Activated naive CD4-positive, alpha-beta T cell treated with anti-CD3 and anti-CD28 coated beads, Interleukin-2, amount 50 U/mL, for 24 hours (primary cell): ENCODE measurements around the gene SMAD3.

ENCODE experiments used
- H3K27ac Mint-ChIP-seq: one replicate; pipeline ENCODE4 v1.8.0; 2021; ENCODE audit warnings: mild to moderate bottlenecking, mixed read lengths
- H3K27me3 Mint-ChIP-seq: one replicate; pipeline ENCODE4 v1.8.0; 2021; ENCODE audit warnings: mixed read lengths
- H3K36me3 Mint-ChIP-seq: one replicate; pipeline ENCODE4 v1.8.0; 2021; ENCODE audit warnings: mixed read lengths
- H3K4me1 Mint-ChIP-seq: one replicate; pipeline ENCODE4 v1.8.0; 2021; ENCODE audit warnings: mixed read lengths
- H3K4me3 Mint-ChIP-seq: one replicate; pipeline ENCODE4 v1.8.0; 2021; ENCODE audit warnings: mild to moderate bottlenecking, mixed read lengths
- H3K9me3 Mint-ChIP-seq: one replicate; pipeline ENCODE4 v1.8.0; 2021; ENCODE audit warnings: mixed read lengths

SMAD3 gene

DNA sequence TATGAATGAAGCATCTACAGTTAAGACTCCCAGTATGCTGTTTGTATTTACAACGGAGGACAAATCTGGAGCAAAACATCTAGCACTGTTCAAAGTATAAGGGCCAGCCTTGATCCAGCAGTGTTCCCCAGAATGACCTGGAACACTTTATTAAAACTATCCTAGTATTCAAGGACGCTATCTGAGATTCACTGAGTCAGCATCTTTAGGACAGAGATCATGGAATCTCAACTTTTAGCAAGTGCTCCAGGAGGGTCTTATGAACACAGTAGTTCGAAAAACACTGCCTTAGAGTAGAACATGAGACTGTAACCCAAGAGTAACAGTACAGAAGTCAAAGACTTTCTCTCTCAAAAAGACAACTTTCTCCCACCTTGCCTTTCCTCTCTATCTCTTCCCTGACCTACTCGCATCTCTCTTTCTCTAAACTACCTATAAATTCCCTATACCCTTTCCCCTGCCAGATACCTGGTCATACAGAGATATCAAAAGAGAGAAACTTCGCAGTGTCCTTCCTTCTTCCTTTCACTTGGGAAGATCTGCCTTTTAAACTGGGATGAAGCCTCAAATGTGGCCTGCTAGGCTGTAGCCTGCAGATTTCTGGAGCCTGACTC is 145.3 kb downstream of the SMAD3 start:
- H3K4me1 Mint-ChIP-seq: peaks cover 3% of the 10 kb centered on the region
- no peaks in the 10 kb centered on the region for H3K27me3 Mint-ChIP-seq
- no peak overlapping the region for H3K27ac Mint-ChIP-seq
- no peaks in the 10 kb centered on the region for H3K9me3 Mint-ChIP-seq
- no peak overlapping the region for H3K4me3 Mint-ChIP-seq
- H3K36me3 Mint-ChIP-seq: peaks cover 16% of the 10 kb centered on the region

DNA sequence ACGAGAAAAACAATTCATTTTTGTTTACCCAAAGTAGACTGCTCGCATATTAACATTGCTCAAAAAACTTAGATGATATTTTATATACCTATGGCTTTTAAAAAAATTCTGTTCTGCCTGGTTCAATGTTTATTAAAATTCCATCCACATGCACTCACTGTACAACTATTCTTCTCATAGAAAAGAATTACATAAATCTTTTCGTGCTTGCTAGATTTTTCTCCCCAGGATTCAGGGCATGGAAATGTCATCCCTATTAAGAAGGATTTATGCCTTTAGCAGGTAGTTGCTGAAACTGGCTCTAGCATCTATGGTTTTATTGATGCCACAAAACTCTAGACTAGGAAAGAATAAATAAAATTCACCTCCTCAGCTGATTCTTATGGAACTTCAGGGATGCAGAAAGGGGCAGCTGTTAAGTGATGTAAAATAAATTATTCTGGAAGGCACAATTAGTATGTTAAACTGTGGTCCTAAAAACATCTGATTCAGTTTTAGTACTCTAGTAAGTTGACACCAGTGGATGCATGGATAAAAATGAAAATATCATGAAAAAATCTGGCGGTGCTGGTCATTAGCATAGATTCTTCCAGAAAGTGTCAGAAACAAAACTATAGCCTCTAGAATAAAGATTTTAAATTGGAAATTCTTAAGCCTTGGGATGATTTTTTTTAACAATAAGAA is 147.4 kb downstream of the SMAD3 start:
- peaks cover 3% of the 10 kb centered on the region for H3K4me1 Mint-ChIP-seq
- H3K27me3 Mint-ChIP-seq: no peaks in the 10 kb centered on the region
- H3K4me3 Mint-ChIP-seq: no peak overlapping the region
- H3K36me3 Mint-ChIP-seq: peaks cover 20% of the 10 kb centered on the region
- H3K27ac Mint-ChIP-seq: no peak overlapping the region
- H3K9me3 Mint-ChIP-seq: no peaks in the 10 kb centered on the region

DNA sequence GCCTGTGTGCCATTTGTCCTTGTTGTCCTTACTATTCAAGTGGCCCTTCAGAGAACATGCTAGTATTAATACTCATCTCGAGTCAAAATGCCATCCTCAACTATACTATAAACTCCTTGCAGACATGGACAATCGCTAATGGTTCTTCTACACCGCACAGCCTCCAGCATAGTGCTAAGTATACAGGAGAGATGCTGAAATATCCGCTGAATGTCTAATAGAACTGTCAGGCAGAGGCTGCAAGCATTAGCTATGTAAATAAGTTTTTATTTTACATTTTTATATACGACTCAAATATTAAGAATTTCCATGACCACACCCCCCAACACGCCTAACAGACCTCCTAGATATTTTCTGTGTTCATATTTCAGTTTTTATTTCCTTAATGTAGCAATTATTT is 149.7 kb downstream of the SMAD3 start:
- Mint-ChIP-seq H3K27ac (no peak overlapping the region), H3K9me3 (no peaks in the 10 kb centered on the region), H3K4me1 (peaks cover 3% of the 10 kb centered on the region), H3K27me3 (no peaks in the 10 kb centered on the region), H3K4me3 (no peak overlapping the region), H3K36me3 (peaks cover 25% of the 10 kb centered on the region)

DNA sequence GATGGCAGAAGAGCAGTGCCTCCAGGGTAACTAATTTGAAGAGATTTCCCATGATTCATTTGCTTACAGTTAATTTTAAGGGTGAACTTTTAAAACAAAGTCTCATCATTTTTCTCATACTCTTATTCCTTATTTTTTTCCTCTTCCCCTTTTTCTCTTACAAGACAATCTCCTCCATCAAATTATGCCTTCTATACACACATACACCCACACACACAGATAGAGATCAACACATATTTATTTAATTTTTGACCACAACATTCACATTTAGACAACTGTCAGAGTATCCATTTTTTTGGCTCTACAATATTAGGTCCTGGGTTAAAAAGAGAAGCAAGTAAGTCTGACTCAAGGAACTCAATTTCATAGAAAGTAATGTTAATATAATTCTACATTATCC is 151.5 kb downstream of the SMAD3 start:
- H3K4me1 Mint-ChIP-seq: no peaks in the 10 kb centered on the region
- H3K36me3 Mint-ChIP-seq: peaks cover 23% of the 10 kb centered on the region
- H3K9me3 Mint-ChIP-seq: no peaks in the 10 kb centered on the region
- H3K4me3 Mint-ChIP-seq: no peak overlapping the region
- H3K27ac Mint-ChIP-seq: no peak overlapping the region
- no peaks in the 10 kb centered on the region for H3K27me3 Mint-ChIP-seq

DNA sequence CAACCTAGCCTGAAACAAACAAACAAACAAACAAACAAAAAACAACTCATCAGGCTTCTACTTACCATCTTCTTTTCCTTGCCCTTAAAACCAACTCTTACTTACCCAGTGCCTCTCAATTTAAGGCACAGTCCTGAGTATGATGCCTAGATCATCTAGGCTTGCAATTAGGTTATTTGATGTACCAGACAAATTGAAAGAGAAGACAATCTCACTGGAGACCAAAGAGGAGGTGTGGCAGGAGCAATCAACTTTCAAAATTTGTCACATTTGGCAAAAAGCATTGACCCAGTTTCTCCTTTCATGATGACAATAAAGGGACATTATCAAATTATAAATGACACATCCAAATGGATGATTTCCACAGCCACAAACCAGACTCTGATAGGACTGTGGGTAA is 153.0 kb downstream of the SMAD3 start:
- Mint-ChIP-seq H3K27ac (no peak overlapping the region), H3K4me3 (no peak overlapping the region), H3K4me1 (no peaks in the 10 kb centered on the region), H3K9me3 (no peaks in the 10 kb centered on the region), H3K36me3 (peaks cover 23% of the 10 kb centered on the region), H3K27me3 (no peaks in the 10 kb centered on the region)

DNA sequence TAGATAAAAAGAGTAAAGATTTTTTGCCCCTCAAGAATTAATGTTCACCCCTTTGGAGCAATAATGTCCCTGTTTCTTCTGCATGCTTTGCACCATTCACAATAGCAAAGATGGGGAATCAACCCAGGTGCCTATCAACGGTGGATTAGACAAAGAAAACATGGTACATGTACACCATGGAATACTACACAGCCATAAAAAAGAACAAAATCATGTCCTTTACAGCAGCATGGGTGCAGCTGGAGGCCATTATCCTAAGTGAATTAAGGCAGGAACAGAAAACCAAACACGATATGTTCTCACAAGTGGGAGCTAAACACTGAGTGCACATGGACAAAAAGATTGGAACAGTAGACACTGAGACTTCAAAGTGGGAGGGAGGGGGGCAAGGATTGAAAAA is 153.9 kb downstream of the SMAD3 start:
- Mint-ChIP-seq H3K36me3 (peaks cover 23% of the 10 kb centered on the region), H3K27me3 (no peaks in the 10 kb centered on the region), H3K27ac (no peak overlapping the region), H3K4me3 (no peak overlapping the region), H3K9me3 (no peaks in the 10 kb centered on the region), H3K4me1 (no peaks in the 10 kb centered on the region)

DNA sequence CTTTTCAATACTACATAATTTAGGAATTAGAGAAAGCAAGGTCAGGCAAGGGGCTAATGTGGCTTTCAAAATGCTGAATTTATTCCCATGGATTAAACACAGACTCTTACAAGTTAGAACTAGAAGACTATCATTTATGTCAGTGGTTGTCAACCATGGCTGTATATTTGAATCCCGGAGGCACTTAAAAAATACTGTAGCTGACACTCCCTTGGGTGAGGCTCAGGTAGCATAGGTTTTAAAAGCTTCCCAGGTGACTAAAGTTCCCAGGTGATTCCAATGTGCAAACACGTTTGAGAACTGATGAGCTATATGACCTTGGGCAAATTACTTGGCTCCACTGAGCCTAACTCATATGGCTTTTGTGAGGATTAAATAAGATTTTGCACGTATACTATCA is 159.5 kb downstream of the SMAD3 start:
- H3K4me1 Mint-ChIP-seq: peaks cover 9% of the 10 kb centered on the region
- no peaks in the 10 kb centered on the region for H3K9me3 Mint-ChIP-seq
- peaks cover 16% of the 10 kb centered on the region for H3K36me3 Mint-ChIP-seq
- H3K4me3 Mint-ChIP-seq: no peak overlapping the region
- no peaks in the 10 kb centered on the region for H3K27me3 Mint-ChIP-seq
- no peak overlapping the region for H3K27ac Mint-ChIP-seq

DNA sequence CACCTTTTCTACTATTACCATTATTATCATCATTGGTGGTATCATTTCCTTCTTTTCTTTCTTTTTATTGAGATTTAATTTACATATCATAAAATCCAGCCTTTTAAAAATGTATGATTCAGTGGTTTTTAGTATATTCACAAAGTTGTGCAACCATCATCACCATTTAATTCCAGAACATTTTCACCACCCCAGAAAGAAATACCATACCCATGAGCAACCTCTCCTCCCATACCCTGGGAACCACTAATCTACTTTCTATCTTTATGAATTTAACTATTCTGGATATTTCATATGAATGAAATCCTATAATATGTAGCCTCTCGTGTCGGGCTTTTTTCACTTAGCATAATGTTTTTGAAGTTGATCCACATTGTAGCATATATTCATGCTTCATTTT is 159.9 kb downstream of the SMAD3 start:
- H3K4me3 Mint-ChIP-seq: no peak overlapping the region
- H3K27ac Mint-ChIP-seq: no peak overlapping the region
- H3K4me1 Mint-ChIP-seq: peaks cover 9% of the 10 kb centered on the region
- H3K27me3 Mint-ChIP-seq: no peaks in the 10 kb centered on the region
- H3K9me3 Mint-ChIP-seq: no peaks in the 10 kb centered on the region
- peaks cover 16% of the 10 kb centered on the region for H3K36me3 Mint-ChIP-seq

DNA sequence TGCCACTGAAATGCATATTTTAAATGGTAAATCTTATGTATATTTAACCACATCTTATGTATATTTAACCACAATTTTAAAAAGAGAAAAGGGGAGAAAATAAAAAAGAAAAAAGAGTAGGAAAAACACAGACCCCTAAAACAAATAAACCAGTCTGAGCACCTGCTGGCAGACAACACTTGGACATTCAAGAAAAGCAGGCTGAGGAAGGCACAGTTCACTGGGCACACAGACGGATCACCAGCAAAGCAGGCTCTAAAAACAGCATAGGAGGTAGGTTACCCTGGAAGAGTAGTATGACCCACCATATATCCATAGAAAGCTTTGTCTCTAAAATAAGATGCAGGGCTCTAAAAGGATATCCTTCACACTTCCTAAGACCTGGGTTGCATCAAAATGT is 162.0 kb downstream of the SMAD3 start:
- no peak overlapping the region for H3K4me3 Mint-ChIP-seq
- H3K36me3 Mint-ChIP-seq: peaks cover 25% of the 10 kb centered on the region

DNA sequence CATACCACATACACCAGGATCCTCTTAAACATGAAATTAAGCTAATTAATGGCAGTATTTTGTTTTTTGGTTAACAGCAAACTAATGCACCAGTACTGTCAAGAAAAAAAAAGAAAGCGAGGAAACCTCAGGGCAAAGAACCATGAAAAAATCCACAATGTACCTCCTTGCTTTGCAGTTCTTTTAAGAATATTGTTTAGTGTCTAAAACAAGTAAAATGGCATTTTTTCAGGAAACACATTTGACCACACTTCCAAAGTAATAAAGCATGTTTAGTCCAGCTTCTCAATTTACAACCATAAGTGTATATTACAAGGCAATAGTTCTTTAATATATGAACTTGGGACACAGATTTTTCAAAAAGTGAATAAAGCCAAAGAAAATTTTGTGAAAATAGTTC is 162.4 kb downstream of the SMAD3 start:
- H3K9me3 Mint-ChIP-seq: no peaks in the 10 kb centered on the region
- H3K27me3 Mint-ChIP-seq: no peaks in the 10 kb centered on the region
- no peak overlapping the region for H3K4me3 Mint-ChIP-seq
- no peak overlapping the region for H3K27ac Mint-ChIP-seq
- peaks cover 9% of the 10 kb centered on the region for H3K4me1 Mint-ChIP-seq
- H3K36me3 Mint-ChIP-seq: peaks cover 28% of the 10 kb centered on the region

More for the DNA sequence above, 162.0 kb downstream of the SMAD3 start:
- peaks cover 9% of the 10 kb centered on the region for H3K4me1 Mint-ChIP-seq
- H3K27ac Mint-ChIP-seq: no peak overlapping the region
- H3K9me3 Mint-ChIP-seq: no peaks in the 10 kb centered on the region
- no peaks in the 10 kb centered on the region for H3K27me3 Mint-ChIP-seq

DNA sequence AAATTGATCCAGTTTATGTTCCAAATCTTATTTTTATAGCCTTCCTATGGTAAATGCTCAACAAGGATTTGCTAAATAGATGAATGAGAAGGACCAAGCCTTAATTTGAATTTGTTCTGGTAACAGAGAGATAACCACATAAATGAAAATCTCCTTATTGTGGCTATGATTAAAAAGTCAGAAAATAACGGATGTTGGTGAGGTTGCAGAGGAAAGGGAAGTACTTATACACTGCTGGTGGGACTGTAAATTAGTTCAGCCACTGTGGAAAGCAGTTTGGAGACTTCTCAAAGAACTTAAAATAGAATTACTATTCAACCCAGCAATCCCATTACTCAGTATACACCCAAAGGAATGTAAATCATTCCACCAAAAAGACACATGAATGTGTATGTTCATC is 162.9 kb downstream of the SMAD3 start:
- Mint-ChIP-seq H3K27me3 (no peaks in the 10 kb centered on the region), H3K4me3 (no peak overlapping the region), H3K9me3 (no peaks in the 10 kb centered on the region), H3K4me1 (peaks cover 9% of the 10 kb centered on the region), H3K36me3 (peaks cover 30% of the 10 kb centered on the region), H3K27ac (no peak overlapping the region)

DNA sequence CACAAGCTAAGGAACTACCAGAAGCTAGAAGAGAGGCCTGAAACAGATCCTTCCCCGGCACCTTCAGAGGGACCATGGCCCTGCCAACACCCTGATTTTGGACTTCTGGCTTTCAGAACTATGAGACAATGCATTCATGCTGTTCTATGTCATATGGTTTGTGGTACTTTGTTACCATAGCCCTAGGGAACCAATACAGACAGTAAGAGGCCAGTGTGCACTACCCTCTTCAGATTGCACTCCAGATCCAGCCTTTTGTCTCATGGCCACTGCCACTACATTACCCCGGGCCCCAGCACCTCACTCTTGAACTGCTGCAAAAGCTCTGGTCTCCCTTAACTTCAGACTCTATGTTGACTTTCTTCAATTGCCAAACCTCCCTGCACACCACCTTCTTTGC is 165.1 kb downstream of the SMAD3 start:
- Mint-ChIP-seq H3K36me3 (peaks cover 34% of the 10 kb centered on the region), H3K27me3 (no peaks in the 10 kb centered on the region), H3K9me3 (no peaks in the 10 kb centered on the region), H3K27ac (no peak overlapping the region), H3K4me3 (no peak overlapping the region), H3K4me1 (peaks cover 9% of the 10 kb centered on the region)

DNA sequence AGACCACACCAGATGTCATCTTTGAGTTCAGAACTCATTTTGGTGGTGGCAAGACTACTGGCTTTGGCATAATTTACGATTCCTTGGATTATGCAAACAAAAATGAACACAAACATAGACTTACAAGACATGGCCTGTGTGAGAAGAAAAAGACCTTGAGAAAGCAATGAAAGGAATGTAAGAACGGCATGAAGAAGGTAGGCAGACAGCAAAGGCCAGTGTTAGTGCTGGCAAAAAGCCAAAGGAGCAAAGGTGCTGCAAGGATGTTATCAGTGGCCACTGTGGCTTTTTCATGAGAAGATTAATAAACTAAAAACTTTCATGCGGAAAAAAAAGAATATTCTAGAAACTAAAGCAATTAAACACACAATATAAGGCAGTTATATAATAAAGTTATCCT is 167.2 kb downstream of the SMAD3 start:
- H3K27ac Mint-ChIP-seq: no peak overlapping the region
- peaks cover 19% of the 10 kb centered on the region for H3K4me1 Mint-ChIP-seq
- no peaks in the 10 kb centered on the region for H3K9me3 Mint-ChIP-seq
- H3K36me3 Mint-ChIP-seq: peaks cover 34% of the 10 kb centered on the region
- no peaks in the 10 kb centered on the region for H3K27me3 Mint-ChIP-seq
- no peak overlapping the region for H3K4me3 Mint-ChIP-seq

DNA sequence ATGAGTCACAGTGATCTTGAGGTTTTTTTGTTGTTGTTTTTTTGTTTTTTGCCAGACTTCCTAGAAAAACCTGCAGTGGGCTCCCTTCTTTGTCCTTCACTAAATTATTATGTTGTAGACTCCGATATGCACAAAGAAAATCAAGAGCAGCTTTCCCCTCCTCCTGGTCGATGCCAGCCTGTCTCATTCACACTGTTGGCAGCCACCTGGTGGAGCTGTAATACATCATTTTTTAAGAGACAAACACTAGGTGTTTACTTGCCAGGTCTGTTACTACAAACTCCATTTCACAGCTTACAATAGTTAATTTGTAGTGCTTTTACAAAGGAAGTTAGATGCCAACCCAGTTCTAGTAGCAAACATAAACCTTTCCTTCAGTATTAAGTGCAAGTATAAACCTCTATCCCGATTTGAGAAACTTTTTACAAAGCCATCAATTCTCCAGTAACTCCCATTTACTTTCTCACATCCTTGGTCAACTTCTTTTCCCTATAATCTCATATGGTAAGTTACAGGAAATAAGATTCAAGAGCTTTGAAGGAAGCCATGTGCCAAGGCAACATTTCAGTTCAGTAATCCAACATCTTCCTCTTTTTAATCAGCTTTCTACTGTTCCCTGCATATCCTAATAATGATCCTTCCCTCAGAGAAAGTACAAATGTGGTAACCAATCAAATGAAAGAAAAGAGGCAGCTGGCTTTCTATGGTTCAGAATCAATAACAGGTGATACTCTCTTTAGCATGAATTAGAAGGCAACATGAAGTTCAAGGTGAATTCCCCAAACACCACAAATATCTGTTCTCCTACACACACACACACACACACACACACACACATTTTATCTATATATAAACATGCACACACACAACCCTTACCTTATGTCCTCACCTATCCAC is 175.1 kb downstream of the SMAD3 start:
- Mint-ChIP-seq H3K4me1 (peaks cover 68% of the 10 kb centered on the region), H3K27ac (peak overlapping the region; percentile 81)

DNA sequence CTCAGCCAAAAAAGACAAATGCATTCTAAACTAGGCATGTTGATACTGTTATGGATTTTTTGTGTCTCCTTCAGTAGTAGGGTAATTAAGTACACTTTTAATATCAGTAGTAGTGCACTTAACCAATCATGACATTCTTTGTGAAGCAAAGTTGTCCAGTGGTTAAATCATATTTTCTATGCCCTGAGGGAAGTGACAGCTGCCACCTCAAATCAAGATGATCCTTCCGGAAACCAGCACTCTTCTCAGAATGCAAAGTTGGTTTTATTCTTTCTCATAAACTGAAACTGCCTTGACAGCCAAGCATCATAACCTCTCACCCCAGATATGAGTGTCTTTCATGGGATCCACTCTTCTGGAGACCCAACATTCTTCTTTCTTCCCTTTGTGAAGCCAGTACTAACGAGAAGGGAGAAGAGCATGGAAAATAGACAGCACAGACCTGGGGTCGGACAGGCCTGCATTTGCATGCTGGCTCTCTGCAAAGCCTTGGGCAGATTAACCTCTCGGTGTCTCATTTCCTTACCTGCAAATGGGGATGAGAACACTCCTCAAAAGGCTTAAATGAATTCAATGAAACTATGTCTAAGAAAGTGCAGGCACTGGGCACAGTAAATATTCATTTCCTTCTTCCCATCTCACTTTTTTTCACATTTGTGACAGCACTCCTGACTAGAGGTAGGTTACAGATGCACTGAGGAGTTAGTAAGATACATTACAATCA is 175.9 kb downstream of the SMAD3 start:
- Mint-ChIP-seq H3K9me3 (no peaks in the 10 kb centered on the region), H3K27me3 (no peaks in the 10 kb centered on the region), H3K4me3 (peak overlapping the region; percentile 43), H3K27ac (peak overlapping the region; percentile 81), H3K4me1 (peaks cover 73% of the 10 kb centered on the region), H3K36me3 (peaks cover 16% of the 10 kb centered on the region)

More for the DNA sequence above, 175.1 kb downstream of the SMAD3 start:
- Mint-ChIP-seq H3K9me3 (no peaks in the 10 kb centered on the region), H3K27me3 (no peaks in the 10 kb centered on the region), H3K36me3 (peaks cover 16% of the 10 kb centered on the region), H3K4me3 (peak overlapping the region; percentile 43)
